Suprapubic skin (tissue), 4 donors: ENCODE results near the gene SPDYE4. TPM values are rescaled to one million over a fixed set of nuclear protein-coding genes. Genes with fewer than 3 reads are reported as not detected.

Experiments
- DNase-seq, 2 donors: peaks; one replicate each; pipeline ENCODE4 v3.0.0-alpha.2; 2019; ENCODE audit warnings: low spot score in 2 of 2
- H3K27ac ChIP-seq: fragments of 200-600 bp; sonication (generic); one replicate; pipeline ENCODE4 v1.5.1; 2019
- H3K27me3 ChIP-seq: fragments of 200-600 bp; sonication (generic); one replicate; pipeline ENCODE4 v1.5.1; 2019
- H3K36me3 ChIP-seq: fragments of 200-600 bp; sonication (generic); one replicate; pipeline ENCODE4 v1.5.1; 2019
- H3K4me1 ChIP-seq: fragments of 200-600 bp; sonication (generic); one replicate; pipeline ENCODE4 v1.5.1; 2019
- H3K4me3 ChIP-seq: fragments of 200-600 bp; sonication (generic); one replicate; pipeline ENCODE4 v1.5.1; 2019; ENCODE audit warnings: mild to moderate bottlenecking
- H3K9me3 ChIP-seq: fragments of 200-600 bp; sonication (generic); one replicate; pipeline ENCODE4 v1.5.1; 2019
- CTCF ChIP-seq, 2 donors: fragments of 200-600 bp in 1 of 2; fragments of 450-650 bp in 1 of 2; sonication (generic) in 1 of 2; IDR thresholded peaks; one replicate each; pipeline ENCODE4 v1.5.1; 2016 to 2019; ENCODE audit warnings: antibody characterized with exemption in 2 of 2, mild to moderate bottlenecking in 1 of 2, moderate library complexity in 1 of 2
- EP300 ChIP-seq: sonication (generic); formaldehyde crosslinking; IDR thresholded peaks from one replicate; pipeline ENCODE4 v1.6.1; 2017; ENCODE audit warnings: antibody characterized with exemption
- POLR2A ChIP-seq, 2 donors: fragments of 450-650 bp; IDR thresholded peaks; one replicate each; pipeline ENCODE4 v1.6.1; 2017; ENCODE audit warnings: antibody characterized with exemption in 2 of 2, mild to moderate bottlenecking in 2 of 2, moderate library complexity in 2 of 2
- POLR2AphosphoS5 ChIP-seq, 3 donors: sonication (generic); formaldehyde crosslinking; IDR thresholded peaks; one replicate each; pipeline ENCODE4 v1.6.1; 2017; ENCODE audit warnings: antibody characterized with exemption in 3 of 3
- WGBS: methylation state at CpG from one replicate; pipeline ENCODE4 v1.1.5; 2018; 5-methylcytosine and 5-hydroxymethylcytosine counted together
- total RNA-seq, 4 donors: library from RNA; depleted of rRNA; stranded (reverse); fragments of >200 nt; gene quantifications; one replicate each; pipeline ENCODE4 v1.1.0, GENCODE V29; 2016

Gene SPDYE4
- total RNA-seq, 4 donors from 2014 or later: not detected

- Histone ChIP-seq H3K9me3 (no peaks in the 10 kb centered on the region), H3K4me1 (peaks cover 12% of the 10 kb centered on the region), H3K4me3 (no peak overlapping the region), H3K27me3 (peaks cover 29% of the 10 kb centered on the region), H3K36me3 (no peaks in the 10 kb centered on the region), H3K27ac (no peak overlapping the region)
- 72% methylated on average over 5 of the region's 6 CpGs for WGBS
- DNase-seq: no peak
- TF ChIP-seq CTCF (IDR thresholded peaks at IDR 0.05): no peak
- no peak for TF ChIP-seq POLR2A (IDR thresholded peaks at IDR 0.05)
- no peak for TF ChIP-seq EP300
- no peak for TF ChIP-seq POLR2AphosphoS5 (IDR thresholded peaks at IDR 0.05)
Measured at GRCh38 chr17:8801135-8801840, 42.9 kb upstream of the SPDYE4 start.

GRCh38 chr17:8800656-8801055 lies 42.3 kb upstream of the SPDYE4 start:
- no peak for DNase-seq
- peaks cover 29% of the 10 kb centered on the region for H3K27me3 ChIP-seq

GRCh38 chr17:8799570-8800212 lies 41.3 kb upstream of the SPDYE4 start:
- no peaks in the 10 kb centered on the region for H3K36me3 ChIP-seq

More at GRCh38 chr17:8800656-8801055, 42.3 kb upstream of the SPDYE4 start:
- TF ChIP-seq CTCF (IDR thresholded peaks at IDR 0.05) (no peak), POLR2AphosphoS5 (IDR thresholded peaks at IDR 0.05) (no peak), POLR2A (IDR thresholded peaks at IDR 0.05) (no peak), EP300 (no peak)
- WGBS: 49% methylated on average over 2 of the region's 2 CpGs
- H3K9me3 ChIP-seq: no peaks in the 10 kb centered on the region
- no peak overlapping the region for H3K27ac ChIP-seq
- no peaks in the 10 kb centered on the region for H3K36me3 ChIP-seq
- H3K4me3 ChIP-seq: no peak overlapping the region
- H3K4me1 ChIP-seq: peaks cover 12% of the 10 kb centered on the region

GRCh38 chr17:8798846-8799569 lies 40.7 kb upstream of the SPDYE4 start, which contains the start of gene MFSD6L:
TSS of gene MFSD6L (minus strand) at chr17:8799365. CDS start at chr17:8799120, 245 bp downstream.
- H3K9me3 ChIP-seq: no peaks in the 10 kb centered on the region
- TF ChIP-seq POLR2A (IDR thresholded peaks at IDR 0.05): no peak
- TF ChIP-seq EP300: no peak
- H3K4me1 ChIP-seq: peaks cover 12% of the 10 kb centered on the region
- H3K27me3 ChIP-seq: peaks cover 29% of the 10 kb centered on the region
- WGBS: 55% methylated on average over 4 of the region's 62 CpGs
- no peak for DNase-seq
- H3K27ac ChIP-seq: no peak within 1 kb of the TSS
- no peaks in the 10 kb centered on the region for H3K36me3 ChIP-seq
- peak within 1 kb of the TSS; percentile 40 for H3K4me3 ChIP-seq

More at GRCh38 chr17:8799570-8800212, 41.3 kb upstream of the SPDYE4 start:
- no peaks in the 10 kb centered on the region for H3K9me3 ChIP-seq
- H3K4me3 ChIP-seq: peak overlapping the region; percentile 40
- peaks cover 29% of the 10 kb centered on the region for H3K27me3 ChIP-seq
- TF ChIP-seq EP300 (no peak), CTCF (IDR thresholded peaks at IDR 0.05) (no peak), POLR2A (IDR thresholded peaks at IDR 0.05) (no peak)
- 66% methylated on average over 10 of the region's 15 CpGs for WGBS
- peaks cover 12% of the 10 kb centered on the region for H3K4me1 ChIP-seq
- H3K27ac ChIP-seq: no peak overlapping the region
- DNase-seq: no peak

- no peaks in the 10 kb centered on the region for H3K36me3 ChIP-seq
- H3K9me3 ChIP-seq: no peaks in the 10 kb centered on the region
- no peak for DNase-seq
- no peak for TF ChIP-seq CTCF (IDR thresholded peaks at IDR 0.05)
- no peak for TF ChIP-seq POLR2AphosphoS5 (IDR thresholded peaks at IDR 0.05)
- no peak for TF ChIP-seq POLR2A (IDR thresholded peaks at IDR 0.05)
- no peak for TF ChIP-seq EP300
- peaks cover 29% of the 10 kb centered on the region for H3K27me3 ChIP-seq
- no peak overlapping the region for H3K4me3 ChIP-seq
- 71% methylated on average over 12 of the region's 23 CpGs for WGBS
- no peak overlapping the region for H3K27ac ChIP-seq
- peaks cover 12% of the 10 kb centered on the region for H3K4me1 ChIP-seq
Measured at GRCh38 chr17:8798176-8798845, 40.0 kb upstream of the SPDYE4 start.
